ENCODE measurements around the gene RHOA.
"Not testable (repeated sequence)": the region's sequence is repeated elsewhere in the genome, so short reads cannot be mapped to it uniquely, and the experiment has no call there.

- not testable (repeated sequence) for TF ChIP-seq CTCF (IDR thresholded peaks at IDR 0.05 in 8 of 11, conservative IDR thresholded peaks at IDR 0.05 in 3 of 11); POLR2AphosphoS5 (IDR thresholded peaks at IDR 0.05); POLR2A (IDR thresholded peaks at IDR 0.05)
Measured at GRCh38 chr3:49405570-49405969, 6.2 kb downstream of the RHOA start.

All from spleen (tissue), 7 donors.